ENCODE results near the gene CLIC4.

- TF ChIP-seq POLR2A (IDR thresholded peaks at IDR 0.05) (no peak), CTCF (IDR thresholded peaks at IDR 0.05) (no peak)
Observed at GRCh38 chr1:24759492-24759891, 14.2 kb downstream of the CLIC4 start.

All from Peyer's patch (tissue), 4 donors.